BLaER1 (cell line): ENCODE data around the gene SV2B.

Experiments used
- H3K27ac ChIP-seq: shearing (Covaris generic); formaldehyde crosslinking; 2 replicates; pipeline ENCODE4 v1.8.1; 2022
- H3K27me3 ChIP-seq: shearing (Covaris generic); formaldehyde crosslinking; 2 replicates; pipeline ENCODE4 v1.8.1; 2022
- H3K36me3 ChIP-seq: shearing (Covaris generic); formaldehyde crosslinking; 2 replicates; pipeline ENCODE4 v1.8.1; 2022
- H3K4me1 ChIP-seq: shearing (Covaris generic); formaldehyde crosslinking; 2 replicates; pipeline ENCODE4 v1.8.1; 2022
- H3K4me2 ChIP-seq: shearing (Covaris generic); formaldehyde crosslinking; 2 replicates; pipeline ENCODE4 v1.8.1; 2022
- H3K4me3 ChIP-seq: shearing (Covaris generic); formaldehyde crosslinking; 2 replicates; pipeline ENCODE4 v1.8.1; 2022
- H3K9ac ChIP-seq: shearing (Covaris generic); formaldehyde crosslinking; 2 replicates; pipeline ENCODE4 v1.8.1; 2022
- H3K9me3 ChIP-seq: shearing (Covaris generic); formaldehyde crosslinking; 2 replicates; pipeline ENCODE4 v1.8.1; 2022
- H4K20me1 ChIP-seq: shearing (Covaris generic); formaldehyde crosslinking; 2 replicates; pipeline ENCODE4 v1.8.1; 2022
- Cebpa-rat ChIP-seq: shearing (Covaris generic); IDR thresholded peaks from 2 replicates; pipeline ENCODE4 v1.8.1; 2022

Gene SV2B

GRCh38 chr15:91099995-91100813 is at the start of gene SV2B:
TSS of gene SV2B (plus strand) at chr15:91100257. CDS start at chr15:91226264, 126,007 bp downstream.
- Histone ChIP-seq H3K9ac (no peak within 1 kb of the TSS), H3K9me3 (peaks cover 7% of the 10 kb centered on the region; the same call in 1 of the 2 replicates), H3K4me2 (peak within 1 kb of the TSS; percentile 89), H3K27ac (no peak within 1 kb of the TSS), H3K4me1 (peaks cover 17% of the 10 kb centered on the region), H3K36me3 (no peaks in the 10 kb centered on the region), H3K4me3 (peak within 1 kb of the TSS; percentile 63), H4K20me1 (peaks cover 16% of the 10 kb centered on the region; the same call in 1 of the 2 replicates), H3K27me3 (peaks cover 56% of the 10 kb centered on the region)
- TF ChIP-seq Cebpa-rat, result no peak

- H3K36me3 ChIP-seq, result no peaks in the 10 kb centered on the region
- H3K4me3 ChIP-seq, result no peak overlapping the region
- H3K27ac ChIP-seq, result no peak overlapping the region
- peaks cover 15% of the 10 kb centered on the region; the same call in 1 of the 2 replicates for H3K27me3 ChIP-seq
- H3K9ac ChIP-seq, result no peak overlapping the region
- no peak overlapping the region for H3K4me2 ChIP-seq
- H3K4me1 ChIP-seq, result peaks cover 16% of the 10 kb centered on the region
- H3K9me3 ChIP-seq, result no peaks in the 10 kb centered on the region
- no peaks in the 10 kb centered on the region for H4K20me1 ChIP-seq
- TF ChIP-seq Cebpa-rat, result no peak
Observed at GRCh38 chr15:91051248-91051647, 48.8 kb upstream of the SV2B start.

GRCh38 chr15:91054816-91055215 is 45.2 kb upstream of the SV2B start:
- Histone ChIP-seq H3K4me2 (no peak overlapping the region), H3K4me3 (no peak overlapping the region), H3K9ac (no peak overlapping the region), H3K9me3 (no peaks in the 10 kb centered on the region), H3K27me3 (peaks cover 15% of the 10 kb centered on the region; the same call in 1 of the 2 replicates), H3K36me3 (no peaks in the 10 kb centered on the region), H3K27ac (no peak overlapping the region), H3K4me1 (peaks cover 5% of the 10 kb centered on the region; the same call in 1 of the 2 replicates), H4K20me1 (no peaks in the 10 kb centered on the region)
- no peak for TF ChIP-seq Cebpa-rat

- H3K4me1 ChIP-seq, result 0 out of 2 replicates have a peak, but pooled peaks cover 5% of the 10 kb centered on the region
- H4K20me1 ChIP-seq, result no peaks in the 10 kb centered on the region
- peak overlapping the region; percentile 70 for H3K4me2 ChIP-seq
- no peaks in the 10 kb centered on the region for H3K36me3 ChIP-seq
- H3K27ac ChIP-seq, result no peak overlapping the region
- no peak for TF ChIP-seq Cebpa-rat
- H3K4me3 ChIP-seq, result peak overlapping the region; percentile 55
- H3K9ac ChIP-seq, result no peak overlapping the region
- H3K9me3 ChIP-seq, result no peaks in the 10 kb centered on the region
- H3K27me3 ChIP-seq, result peaks cover 15% of the 10 kb centered on the region; the same call in 1 of the 2 replicates
Observed at GRCh38 chr15:91055548-91056331, 44.3 kb upstream of the SV2B start.

GRCh38 chr15:91061230-91061629 is 38.8 kb upstream of the SV2B start:
- Histone ChIP-seq H3K9me3 (peaks cover 7% of the 10 kb centered on the region; the same call in 1 of the 2 replicates), H3K36me3 (no peaks in the 10 kb centered on the region), H3K4me2 (no peak overlapping the region), H3K4me1 (0 out of 2 replicates have a peak, but pooled peaks cover 2% of the 10 kb centered on the region), H4K20me1 (no peaks in the 10 kb centered on the region), H3K27ac (no peak overlapping the region), H3K4me3 (no peak overlapping the region), H3K27me3 (no peaks in the 10 kb centered on the region), H3K9ac (no peak overlapping the region)
- no peak for TF ChIP-seq Cebpa-rat

GRCh38 chr15:91061997-91062396 is 38.1 kb upstream of the SV2B start:
- no peak overlapping the region for H3K9ac ChIP-seq
- peaks cover 7% of the 10 kb centered on the region; the same call in 1 of the 2 replicates for H3K9me3 ChIP-seq
- no peak overlapping the region for H3K4me3 ChIP-seq
- no peak for TF ChIP-seq Cebpa-rat
- H3K27me3 ChIP-seq, result no peaks in the 10 kb centered on the region
- H3K4me2 ChIP-seq, result no peak overlapping the region
- no peaks in the 10 kb centered on the region for H3K36me3 ChIP-seq
- no peaks in the 10 kb centered on the region for H4K20me1 ChIP-seq
- H3K4me1 ChIP-seq, result no peaks in the 10 kb centered on the region
- H3K27ac ChIP-seq, result no peak overlapping the region

GRCh38 chr15:91065505-91065904 is 34.6 kb upstream of the SV2B start:
- Histone ChIP-seq H3K9me3 (peaks cover 7% of the 10 kb centered on the region; the same call in 1 of the 2 replicates), H3K27ac (no peak overlapping the region), H3K9ac (no peak overlapping the region), H3K4me2 (no peak overlapping the region), H4K20me1 (no peaks in the 10 kb centered on the region), H3K4me1 (no peaks in the 10 kb centered on the region), H3K36me3 (no peaks in the 10 kb centered on the region), H3K4me3 (no peak overlapping the region), H3K27me3 (no peaks in the 10 kb centered on the region)
- TF ChIP-seq Cebpa-rat, result no peak

- H3K9me3 ChIP-seq, result peaks cover 7% of the 10 kb centered on the region; the same call in 1 of the 2 replicates
Observed at GRCh38 chr15:91067036-91067435, 33.0 kb upstream of the SV2B start.

GRCh38 chr15:91068436-91068835 is 31.6 kb upstream of the SV2B start:
- no peak overlapping the region for H3K27ac ChIP-seq
- H3K27me3 ChIP-seq, result no peaks in the 10 kb centered on the region
- H3K9ac ChIP-seq, result no peak overlapping the region
- no peaks in the 10 kb centered on the region for H3K36me3 ChIP-seq
- H3K4me2 ChIP-seq, result no peak overlapping the region
- H3K9me3 ChIP-seq, result peaks cover 7% of the 10 kb centered on the region; the same call in 1 of the 2 replicates
- no peaks in the 10 kb centered on the region for H4K20me1 ChIP-seq
- no peak for TF ChIP-seq Cebpa-rat
- H3K4me1 ChIP-seq, result no peaks in the 10 kb centered on the region
- H3K4me3 ChIP-seq, result no peak overlapping the region

More at GRCh38 chr15:91067036-91067435, 33.0 kb upstream of the SV2B start:
- TF ChIP-seq Cebpa-rat, result no peak
- no peak overlapping the region for H3K9ac ChIP-seq
- H3K27ac ChIP-seq, result no peak overlapping the region
- H3K27me3 ChIP-seq, result no peaks in the 10 kb centered on the region
- no peaks in the 10 kb centered on the region for H3K36me3 ChIP-seq
- no peak overlapping the region for H3K4me2 ChIP-seq
- no peaks in the 10 kb centered on the region for H3K4me1 ChIP-seq
- H3K4me3 ChIP-seq, result no peak overlapping the region
- no peaks in the 10 kb centered on the region for H4K20me1 ChIP-seq
